Mammary epithelial cell (primary cell): ENCODE measurements around the gene USP3.

Source experiments
- EZH2 ChIP-seq: IDR thresholded peaks from 2 replicates; pipeline ENCODE4 v1.6.1; 2012; ENCODE audit warnings: low read length, inconsistent platforms, borderline replicate concordance
- TF ChIP-seq, protein P1 (sequence below), 2 donors: IDR thresholded peaks in 1 of 2; conservative IDR thresholded peaks in 1 of 2; 2 replicates each; pipeline ENCODE4 v1.5.1; 2011 to 2012; ENCODE audit warnings: inconsistent platforms in 2 of 2, low read length in 2 of 2, mild to moderate bottlenecking in 2 of 2, control low read depth in 1 of 2, low read depth in 1 of 2; ENCODE audit not compliant: insufficient read depth in 1 of 2; ENCODE audit errors: extremely low read depth in 1 of 2

DNA sequence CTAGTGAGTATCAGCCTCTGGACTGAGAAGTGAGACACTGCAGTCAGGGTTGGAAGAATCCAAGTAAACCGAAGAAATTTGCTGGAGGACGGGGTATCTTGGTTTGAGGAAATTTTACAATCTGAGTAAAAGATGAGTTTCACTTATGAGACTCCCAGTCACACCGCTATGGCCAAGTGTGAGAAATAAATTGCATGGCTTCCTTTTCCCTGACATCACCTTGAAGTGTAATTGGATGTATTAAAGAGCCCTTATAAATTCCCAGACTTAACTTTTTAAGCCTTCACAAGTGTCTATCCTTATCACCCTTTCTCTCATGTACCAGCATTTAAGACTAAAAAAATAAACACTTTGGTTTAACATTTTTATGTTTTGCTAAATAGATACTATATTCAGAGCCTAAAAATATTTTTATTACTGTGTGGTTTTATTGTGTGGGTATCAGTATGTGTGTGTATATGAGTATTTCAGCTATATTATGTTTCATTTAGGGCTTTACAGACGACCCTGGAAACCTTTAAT lies 23.8 kb downstream of the USP3 start:
- no peak for TF ChIP-seq EZH2
- TF ChIP-seq, protein P1, sequence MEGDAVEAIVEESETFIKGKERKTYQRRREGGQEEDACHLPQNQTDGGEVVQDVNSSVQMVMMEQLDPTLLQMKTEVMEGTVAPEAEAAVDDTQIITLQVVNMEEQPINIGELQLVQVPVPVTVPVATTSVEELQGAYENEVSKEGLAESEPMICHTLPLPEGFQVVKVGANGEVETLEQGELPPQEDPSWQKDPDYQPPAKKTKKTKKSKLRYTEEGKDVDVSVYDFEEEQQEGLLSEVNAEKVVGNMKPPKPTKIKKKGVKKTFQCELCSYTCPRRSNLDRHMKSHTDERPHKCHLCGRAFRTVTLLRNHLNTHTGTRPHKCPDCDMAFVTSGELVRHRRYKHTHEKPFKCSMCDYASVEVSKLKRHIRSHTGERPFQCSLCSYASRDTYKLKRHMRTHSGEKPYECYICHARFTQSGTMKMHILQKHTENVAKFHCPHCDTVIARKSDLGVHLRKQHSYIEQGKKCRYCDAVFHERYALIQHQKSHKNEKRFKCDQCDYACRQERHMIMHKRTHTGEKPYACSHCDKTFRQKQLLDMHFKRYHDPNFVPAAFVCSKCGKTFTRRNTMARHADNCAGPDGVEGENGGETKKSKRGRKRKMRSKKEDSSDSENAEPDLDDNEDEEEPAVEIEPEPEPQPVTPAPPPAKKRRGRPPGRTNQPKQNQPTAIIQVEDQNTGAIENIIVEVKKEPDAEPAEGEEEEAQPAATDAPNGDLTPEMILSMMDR (conservative IDR thresholded peaks at IDR 0.05 in 1 of 2, IDR thresholded peaks at IDR 0.05 in 1 of 2; ENCODE audit: extremely low read depth in 1 of 2, insufficient read depth in 1 of 2, low read depth in 1 of 2, low read length in 2 of 2), result no peak
